WI38 (cell line): ENCODE measurements around the gene ZNF814.
A peak's percentile ranks its signal among the peaks of the same experiment; 100 is the strongest.

Source experiments
- H3K4me3 ChIP-seq: 2 replicates; pipeline ENCODE4 v1.5.1; 2011; ENCODE audit warnings: low read depth, mild to moderate bottlenecking, control low read depth, low read length
- CTCF ChIP-seq: IDR thresholded peaks from 2 replicates; pipeline ENCODE4 v1.5.1; 2012; ENCODE audit warnings: low read depth, mild to moderate bottlenecking, control low read depth, low read length

Gene ZNF814

DNA sequence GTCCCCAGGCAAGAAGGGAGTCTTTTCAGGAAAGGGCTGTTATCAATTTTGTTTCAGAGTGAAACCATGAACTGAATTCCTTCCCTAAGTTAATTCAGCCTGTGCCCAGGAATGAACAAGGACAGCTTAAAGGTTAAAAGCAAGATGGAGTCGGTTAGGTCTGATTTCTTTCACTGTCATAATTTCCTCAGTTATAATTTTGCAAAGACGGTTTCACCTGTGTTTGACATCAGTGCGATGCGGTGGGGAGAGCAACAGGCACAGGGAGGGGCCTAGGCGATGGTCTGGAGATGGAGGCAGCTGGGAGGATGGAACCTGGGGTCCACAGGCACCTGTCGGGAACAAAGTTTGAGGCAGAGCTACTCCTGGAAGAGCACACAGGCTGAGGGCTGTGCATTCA lies 68.2 kb downstream of the ZNF814 start:
- H3K4me3 ChIP-seq: peak overlapping the region; percentile 85
- no peak for TF ChIP-seq CTCF

DNA sequence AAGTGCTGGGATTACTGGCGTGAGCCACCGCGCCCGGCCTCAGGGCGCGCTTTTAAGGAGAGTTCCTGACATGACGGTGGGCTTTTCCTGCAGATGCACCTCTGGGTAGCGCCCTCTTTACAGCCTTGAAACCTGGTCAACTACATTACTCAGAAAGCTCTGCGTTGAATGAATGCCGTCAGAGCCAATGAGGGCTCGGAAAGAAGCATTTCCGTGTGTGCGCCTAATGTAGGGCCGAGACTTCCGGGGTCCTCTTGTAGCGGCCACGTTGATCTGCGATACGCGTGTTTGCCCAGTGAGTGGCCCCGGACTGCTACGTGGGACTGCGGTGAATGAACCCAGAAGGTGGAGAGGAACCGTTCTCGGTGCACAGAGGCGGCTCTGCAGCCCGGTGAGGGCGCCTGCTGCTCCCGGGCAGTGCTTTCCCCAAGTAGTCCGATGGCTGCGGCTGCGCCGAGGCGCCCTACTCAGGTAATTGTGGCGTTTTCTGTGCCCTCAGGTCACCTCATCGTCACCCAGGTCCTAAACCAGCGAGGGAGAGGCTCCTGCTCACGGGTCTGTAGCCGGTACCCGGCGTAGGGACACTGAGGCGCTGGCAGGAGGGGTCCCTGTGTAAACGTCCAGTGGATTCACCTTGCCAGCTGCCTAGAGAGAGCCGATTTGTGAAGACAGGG lies 69.2 kb downstream of the ZNF814 start:
- H3K4me3 ChIP-seq: peak overlapping the region; percentile 85
- TF ChIP-seq CTCF: no peak

GRCh38 chr19:57818378-57818777 lies 70.5 kb downstream of the ZNF814 start:
- TF ChIP-seq CTCF: no peak
- no peak overlapping the region for H3K4me3 ChIP-seq

DNA sequence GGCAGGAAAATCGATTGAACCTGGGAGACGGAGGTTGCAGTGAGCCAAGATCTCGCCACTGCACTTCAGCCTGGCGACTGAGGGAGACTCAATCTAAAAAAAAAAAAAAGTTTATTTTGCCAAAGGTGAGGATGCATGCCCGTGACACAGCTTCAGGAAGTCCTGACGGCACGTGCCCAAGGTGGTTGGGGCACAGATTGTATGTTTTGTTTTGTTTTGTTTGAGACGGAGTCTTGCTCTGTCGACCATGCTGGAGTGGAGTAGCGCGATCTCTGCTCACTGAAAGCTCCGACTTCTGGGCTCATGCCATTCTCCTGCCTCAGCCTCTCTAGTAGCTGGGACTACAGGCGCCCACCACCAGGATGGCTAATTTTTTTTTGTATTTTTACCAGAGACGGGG lies 70.9 kb downstream of the ZNF814 start:
- no peak for TF ChIP-seq CTCF
- no peak overlapping the region for H3K4me3 ChIP-seq

- TF ChIP-seq CTCF: no peak
- no peak overlapping the region for H3K4me3 ChIP-seq
Observed at GRCh38 chr19:57816652-57817051, 72.2 kb downstream of the ZNF814 start.

- no peak for TF ChIP-seq CTCF
- peak overlapping the region; percentile 91 for H3K4me3 ChIP-seq
Observed at GRCh38 chr19:57815247-57816075, 73.4 kb downstream of the ZNF814 start.
